ENCODE results near the gene PCBP2.

Gene PCBP2

DNA sequence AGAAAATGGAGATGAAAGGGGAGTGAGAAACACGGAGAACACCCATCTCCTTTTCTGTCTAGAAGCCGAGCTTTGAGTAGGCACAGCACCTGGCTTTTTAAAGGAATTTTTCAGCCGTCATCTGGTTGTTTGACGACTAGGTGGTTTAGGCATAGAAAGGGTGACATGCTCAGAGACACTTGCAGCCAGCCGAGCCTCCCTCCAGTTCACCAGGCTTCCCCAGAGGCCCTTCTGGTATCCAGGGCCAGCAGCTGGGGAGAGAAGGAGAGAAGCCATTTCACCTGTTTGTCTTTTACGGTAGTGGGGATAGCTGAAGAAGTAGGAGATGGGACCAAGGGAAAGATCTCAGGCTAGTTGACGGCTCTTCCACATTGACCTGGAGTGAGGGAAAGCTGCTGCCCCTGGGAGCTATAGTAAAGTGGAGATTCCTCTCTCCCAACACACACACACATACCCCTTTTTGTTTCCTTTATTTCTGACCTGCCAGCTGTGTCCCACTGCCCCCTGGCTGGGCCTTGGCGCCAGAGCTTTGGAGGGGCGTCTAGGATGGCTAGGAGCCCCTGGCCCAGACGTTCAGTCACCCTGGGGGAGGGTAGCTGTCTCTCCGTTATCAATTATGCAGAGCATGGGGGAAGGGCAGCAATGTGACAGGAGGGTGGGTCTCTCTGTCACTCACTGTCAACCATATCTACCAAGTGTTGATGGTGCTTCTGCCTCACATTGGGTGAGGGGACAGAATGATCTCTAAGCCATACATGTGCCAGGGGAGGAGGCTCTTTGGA lies 41.9 kb downstream of the PCBP2 start:
- DNase-seq (ENCODE audit: low read depth), result no peak

DNA sequence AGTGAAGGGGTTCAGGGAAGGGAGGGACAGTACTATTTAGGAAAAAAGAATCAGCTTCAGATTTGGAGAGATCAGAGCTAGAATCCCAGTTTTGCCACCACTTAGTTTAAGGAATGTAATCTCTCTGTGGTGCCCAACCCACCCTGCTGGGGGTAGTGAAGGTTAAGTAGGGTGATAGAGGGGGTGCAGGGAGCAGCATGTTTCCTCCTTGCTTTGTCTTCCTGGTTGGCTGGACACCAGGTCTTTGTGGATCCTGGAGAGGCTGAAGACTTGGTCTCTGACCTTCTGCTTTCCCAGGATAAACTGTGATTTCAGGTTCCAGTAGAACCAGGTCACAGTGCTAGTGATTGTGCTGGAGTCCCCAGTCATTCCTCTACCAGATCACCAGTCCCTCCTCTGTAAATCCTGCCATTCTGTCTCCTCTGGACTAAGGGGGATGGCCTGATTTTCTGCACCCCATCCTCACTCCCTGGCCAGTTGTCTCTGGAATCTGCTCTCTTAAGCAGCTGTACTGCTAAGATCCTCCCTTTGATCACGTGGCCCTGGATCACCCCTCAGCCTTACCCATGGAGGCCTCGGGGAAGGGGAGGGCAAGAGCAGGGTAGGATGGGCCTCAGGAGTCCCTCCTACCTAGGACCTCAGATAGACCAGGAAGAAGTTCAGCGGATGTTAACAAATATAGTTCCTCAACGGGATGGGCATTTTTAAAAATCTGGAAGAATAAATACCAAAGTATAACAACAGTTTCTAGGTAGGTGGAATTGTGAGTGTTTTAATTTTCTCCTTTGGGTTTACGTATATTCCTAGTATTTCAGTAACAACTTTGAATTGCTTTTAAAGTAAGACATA lies 44.2 kb downstream of the PCBP2 start:
- no peak for DNase-seq (ENCODE audit: low read depth)

DNA sequence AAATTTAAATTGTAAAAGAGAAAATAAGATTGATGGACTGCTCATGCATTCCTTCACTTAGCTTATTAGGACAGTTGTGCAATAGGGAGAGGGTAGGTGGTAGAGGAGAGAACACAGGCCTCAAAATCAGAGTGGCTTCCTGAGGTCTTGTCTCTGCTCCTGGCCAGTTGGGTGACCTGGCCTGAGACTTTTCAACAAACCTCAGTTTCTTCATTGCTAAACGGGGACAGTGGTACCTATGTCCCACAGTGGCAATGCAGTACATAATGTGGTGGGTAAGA lies 44.8 kb downstream of the PCBP2 start:
- DNase-seq (ENCODE audit: low read depth), result no peak

DNA sequence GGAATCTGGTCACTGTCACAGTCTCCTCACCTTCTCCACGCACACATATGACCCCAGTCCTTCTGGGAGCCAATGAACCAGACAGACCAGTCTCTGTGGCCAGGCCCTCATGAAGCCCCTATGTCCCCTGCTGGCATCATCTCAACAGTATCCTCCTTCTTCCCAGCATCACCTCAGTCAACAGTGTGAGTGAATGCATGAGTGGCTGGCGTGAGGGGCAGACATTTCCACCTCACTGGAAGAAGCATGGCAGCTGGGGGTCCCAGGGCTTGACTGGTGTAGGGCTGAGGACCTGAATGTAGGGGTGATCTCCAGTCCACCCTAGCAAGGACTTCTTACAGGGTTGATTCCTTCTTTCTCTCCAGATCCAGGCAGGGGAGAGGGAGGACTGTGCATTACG lies 45.6 kb downstream of the PCBP2 start:
- no peak for DNase-seq (ENCODE audit: low read depth)

DNA sequence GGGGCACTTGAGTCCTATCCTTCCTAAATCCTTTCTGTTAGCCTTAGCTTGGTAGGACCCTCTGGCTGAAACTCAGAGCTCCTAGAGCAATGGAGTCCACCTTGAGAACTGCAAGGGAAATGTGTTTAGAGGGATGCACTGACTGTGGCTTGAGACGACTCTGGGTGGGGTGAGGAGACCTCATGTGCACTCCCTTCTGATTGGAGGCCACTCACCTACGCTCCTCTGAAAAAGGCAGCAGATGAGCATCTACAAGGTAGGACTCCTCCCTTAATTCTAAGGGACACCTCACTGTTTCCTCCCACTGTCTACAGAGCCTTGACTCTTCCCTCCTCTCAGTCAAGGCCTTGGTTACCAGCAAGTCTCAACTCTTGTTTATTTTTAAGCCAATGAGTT lies 46.3 kb downstream of the PCBP2 start:
- DNase-seq (ENCODE audit: low read depth), result no peak

DNA sequence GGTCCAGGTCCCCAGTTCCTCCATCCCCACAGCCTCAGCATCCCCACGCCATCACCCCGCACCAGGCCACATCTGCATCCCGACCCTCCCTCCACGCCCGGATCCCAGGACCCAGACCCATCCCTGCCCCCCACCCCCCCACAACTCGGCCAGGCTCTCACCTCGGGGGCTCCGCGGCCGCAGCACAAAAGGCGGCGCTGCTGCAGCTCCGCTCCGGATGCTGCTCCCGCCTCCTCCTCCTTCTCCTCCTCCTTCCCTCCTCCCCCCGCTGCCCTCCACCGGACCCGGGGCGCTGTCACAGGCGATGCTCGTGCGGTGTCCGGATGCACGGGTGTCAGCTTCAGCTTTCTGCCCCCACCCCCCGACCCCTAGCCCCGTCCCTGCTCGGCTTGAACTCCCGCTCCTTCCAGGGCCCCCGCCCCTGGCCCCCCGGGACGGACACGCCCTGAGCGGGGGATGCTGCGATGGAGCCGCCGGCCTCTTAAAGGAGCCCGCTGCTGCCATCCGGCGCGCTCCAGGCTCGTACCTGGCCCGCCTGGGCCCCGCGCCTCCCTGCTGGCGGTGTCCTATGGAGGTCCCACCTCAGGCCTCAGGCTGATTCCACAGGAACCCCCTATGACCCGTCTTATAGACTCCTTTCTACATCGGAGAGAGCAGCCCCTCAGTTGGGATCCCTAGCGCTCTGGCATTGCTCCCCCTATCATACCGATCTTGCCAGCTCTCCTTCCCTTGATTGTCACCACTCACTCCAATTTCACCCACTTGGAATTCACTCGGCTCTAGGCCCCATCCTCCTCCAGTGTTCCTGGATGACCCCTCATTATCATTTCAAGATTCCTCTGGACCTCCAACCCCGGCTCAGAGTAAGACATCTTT lies 47.6 kb downstream of the PCBP2 start, which contains the start of gene MAP3K12:
MAP3K12 (minus strand) TSS at position 193 of the 876 bp plus-strand sequence. CDS start 12,067 bp downstream, outside the sequence.
- DNase-seq (ENCODE audit: low read depth), result no peak

DNA sequence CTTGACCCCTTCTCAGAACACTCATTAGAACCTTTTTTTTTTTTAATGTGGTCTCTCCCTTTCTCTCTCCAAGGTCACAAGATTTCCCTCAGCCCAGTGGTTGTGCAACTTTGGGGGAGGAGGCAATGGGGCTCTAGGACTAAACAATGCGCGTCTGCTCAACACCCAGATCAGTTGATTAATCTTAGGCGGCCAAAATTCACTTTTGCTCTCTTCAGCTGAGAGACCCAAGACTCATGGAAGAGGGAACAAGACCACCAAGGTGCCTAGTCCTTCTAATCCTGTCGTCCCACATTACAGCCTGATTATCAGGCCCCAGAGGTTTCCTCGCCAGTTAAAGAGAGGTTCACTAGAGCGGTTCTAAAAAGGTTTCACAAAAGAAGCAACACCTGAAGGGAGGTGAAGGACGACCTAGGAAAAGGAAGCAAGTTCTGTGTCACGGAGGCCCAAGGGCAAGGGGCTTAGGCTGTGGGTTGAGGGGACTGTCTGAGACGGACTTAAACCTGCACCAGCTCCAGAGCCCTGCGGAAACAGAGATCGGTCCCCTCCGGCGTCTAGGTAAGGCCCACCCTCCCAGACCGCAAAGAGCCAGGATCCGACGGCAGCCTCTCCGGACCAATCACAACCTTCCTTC lies 48.4 kb downstream of the PCBP2 start:
- DNase-seq (ENCODE audit: low read depth), result no peak

DNA sequence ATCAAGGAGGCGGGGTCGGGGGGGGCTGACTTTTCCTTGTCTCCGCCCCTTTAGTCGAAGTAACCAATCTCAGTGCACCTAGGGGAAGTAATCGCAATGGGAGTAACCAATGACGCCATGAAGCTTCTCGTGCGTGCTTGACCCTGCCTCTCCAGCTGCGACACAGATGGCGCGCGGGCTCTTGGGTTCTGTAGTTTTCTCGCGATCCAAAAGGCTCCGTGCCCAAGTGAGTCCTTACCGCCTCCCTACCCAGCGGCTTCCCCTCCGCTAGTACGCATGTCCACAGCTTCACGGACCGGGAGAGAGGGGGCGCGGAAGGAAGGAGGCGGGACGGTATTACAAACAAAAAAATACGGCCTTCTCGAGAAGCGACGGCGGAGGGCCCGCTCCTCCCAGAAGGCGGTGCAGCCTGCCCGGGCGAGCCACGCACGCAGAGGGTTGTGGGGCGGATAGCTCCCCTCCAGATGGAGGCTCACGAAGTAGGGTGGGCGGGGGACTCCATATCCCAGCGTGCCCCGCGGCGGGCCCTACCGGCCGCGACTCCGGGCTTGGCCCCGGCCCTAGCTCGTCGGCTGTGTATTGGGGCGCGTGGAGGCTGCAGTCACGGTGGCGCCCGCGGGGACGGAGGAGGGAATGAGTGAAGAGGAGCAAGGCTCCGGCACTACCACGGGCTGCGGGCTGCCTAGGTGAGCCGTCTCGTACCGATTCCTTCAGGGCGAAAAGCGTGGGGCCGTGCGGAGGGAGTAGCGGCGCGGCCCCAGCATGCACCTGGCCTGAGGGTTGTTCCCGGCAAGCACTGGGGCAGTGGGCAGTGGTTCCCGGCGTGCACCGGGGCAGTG lies 49.1 kb downstream of the PCBP2 start, which contains the start of gene TARBP2:
TARBP2 (plus strand) TSS at position 508 of the 839 bp plus-strand sequence; CDS start at position 634, 126 bp downstream.
- DNase-seq (ENCODE audit: low read depth), result peak; percentile 99

DNA sequence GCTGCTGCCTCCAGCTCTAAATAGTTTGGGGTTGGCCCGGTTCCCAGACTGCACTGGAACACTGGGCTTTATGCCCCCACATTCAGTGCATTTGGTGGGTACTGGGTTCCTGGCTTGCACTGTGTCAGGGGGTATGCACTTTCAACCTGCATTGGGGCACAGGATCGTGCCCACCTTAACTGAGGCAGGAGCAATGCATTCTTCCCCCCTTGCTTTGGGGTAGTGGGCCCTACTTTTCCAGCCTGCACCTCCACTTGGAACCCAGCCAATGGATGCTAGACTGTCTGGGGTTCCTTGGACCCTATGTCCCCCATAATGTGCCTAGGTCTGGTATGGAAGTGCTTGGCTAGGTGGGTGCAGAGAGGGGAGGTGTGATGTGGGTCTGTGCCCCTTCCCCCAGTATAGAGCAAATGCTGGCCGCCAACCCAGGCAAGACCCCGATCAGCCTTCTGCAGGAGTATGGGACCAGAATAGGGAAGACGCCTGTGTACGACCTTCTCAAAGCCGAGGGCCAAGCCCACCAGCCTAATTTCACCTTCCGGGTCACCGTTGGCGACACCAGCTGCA lies 49.8 kb downstream of the PCBP2 start:
- DNase-seq (ENCODE audit: low read depth), result no peak

DNA sequence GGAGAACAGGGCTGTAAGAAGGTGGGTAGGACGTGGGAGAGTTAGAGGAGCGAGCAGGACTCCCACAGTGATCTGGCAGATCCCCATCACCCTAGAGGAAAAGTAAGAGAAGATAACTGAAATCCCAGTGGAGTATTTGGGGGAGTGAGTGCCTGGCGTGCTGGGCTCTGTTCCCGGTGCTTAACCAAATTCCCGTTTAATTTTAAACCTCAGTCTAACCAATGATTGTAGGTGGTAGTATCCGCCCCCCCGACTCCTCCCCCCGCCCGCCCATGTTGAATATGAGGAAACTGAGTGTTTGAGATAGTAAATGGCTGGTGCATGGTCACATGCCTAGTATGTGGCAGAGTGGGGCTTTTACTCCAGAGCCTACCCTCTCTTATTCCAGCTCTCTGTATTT lies 50.4 kb downstream of the PCBP2 start:
- DNase-seq (ENCODE audit: low read depth), result no peak

DNA sequence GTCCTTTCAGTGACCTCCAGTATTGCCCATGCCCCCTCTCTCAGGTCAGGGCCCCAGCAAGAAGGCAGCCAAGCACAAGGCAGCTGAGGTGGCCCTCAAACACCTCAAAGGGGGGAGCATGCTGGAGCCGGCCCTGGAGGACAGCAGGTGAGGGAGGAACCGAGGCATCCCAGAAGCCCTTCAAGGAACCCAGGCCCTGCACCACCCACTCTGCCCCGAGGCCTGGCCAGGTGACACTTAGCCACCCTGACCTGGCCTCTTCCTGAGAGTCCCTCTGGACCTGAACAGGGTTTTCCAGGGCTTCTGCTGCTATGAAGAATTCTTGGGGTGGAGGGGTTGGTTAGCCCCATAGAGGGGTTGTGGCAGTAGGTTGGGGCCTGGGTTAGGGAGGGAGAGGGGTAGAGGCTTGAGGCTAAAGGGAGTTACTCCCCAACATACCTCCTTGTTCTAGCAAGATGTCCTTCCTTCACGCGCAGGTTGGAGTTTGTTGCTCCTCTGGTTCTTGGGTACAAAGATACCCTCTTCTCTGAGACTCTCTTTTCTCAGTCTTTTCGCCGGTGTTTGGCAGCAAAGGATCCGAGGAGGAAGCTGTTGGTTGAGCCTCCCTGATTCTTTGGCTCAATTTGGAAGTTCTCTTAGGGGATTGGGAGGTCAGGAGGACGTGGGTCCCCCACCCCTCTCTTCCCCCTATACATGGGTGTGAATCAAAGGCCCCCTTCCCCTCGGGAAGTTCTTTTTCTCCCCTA lies 51.3 kb downstream of the PCBP2 start:
- DNase-seq (ENCODE audit: low read depth), result no peak

DNA sequence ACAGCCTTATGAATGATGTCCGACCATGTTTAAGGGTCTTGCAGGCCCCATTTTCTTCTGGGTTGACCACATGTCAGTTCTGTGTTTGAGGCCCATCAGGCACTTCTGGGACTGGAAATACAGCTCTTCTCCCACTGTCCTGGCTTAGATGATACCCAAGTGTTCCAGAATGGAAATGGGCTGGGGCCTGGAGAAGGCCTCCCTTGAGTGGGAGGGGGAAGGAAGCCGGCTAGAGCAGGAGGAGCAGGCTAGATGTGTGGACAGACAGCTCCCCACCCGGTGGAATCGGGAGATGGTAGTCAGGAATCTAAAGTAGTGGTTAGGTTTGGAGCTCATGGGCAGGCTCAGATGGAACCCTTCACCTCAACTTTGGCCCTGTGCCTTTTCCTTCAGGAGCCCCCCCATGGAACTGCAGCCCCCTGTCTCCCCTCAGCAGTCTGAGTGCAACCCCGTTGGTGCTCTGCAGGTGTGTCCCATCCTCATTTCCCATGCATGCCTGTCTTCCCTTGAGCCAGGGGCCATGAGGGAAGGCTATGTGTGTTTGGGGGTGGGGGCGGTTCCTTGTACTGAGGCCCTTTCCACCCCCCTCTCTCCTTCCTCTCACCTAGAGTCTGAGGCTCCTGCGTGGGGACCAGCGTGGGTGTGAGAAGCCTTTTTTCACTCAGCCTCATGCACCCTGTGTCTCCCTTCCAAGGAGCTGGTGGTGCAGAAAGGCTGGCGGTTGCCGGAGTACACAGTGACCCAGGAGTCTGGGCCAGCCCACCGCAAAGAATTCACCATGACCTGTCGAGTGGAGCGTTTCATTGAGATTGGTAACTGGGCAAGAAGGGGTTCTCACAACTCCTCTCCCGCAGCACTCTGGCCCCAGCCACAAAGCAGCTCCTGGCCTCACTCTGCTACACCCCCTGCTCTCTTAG lies 52.4 kb downstream of the PCBP2 start:
- no peak for DNase-seq (ENCODE audit: low read depth)

DNA sequence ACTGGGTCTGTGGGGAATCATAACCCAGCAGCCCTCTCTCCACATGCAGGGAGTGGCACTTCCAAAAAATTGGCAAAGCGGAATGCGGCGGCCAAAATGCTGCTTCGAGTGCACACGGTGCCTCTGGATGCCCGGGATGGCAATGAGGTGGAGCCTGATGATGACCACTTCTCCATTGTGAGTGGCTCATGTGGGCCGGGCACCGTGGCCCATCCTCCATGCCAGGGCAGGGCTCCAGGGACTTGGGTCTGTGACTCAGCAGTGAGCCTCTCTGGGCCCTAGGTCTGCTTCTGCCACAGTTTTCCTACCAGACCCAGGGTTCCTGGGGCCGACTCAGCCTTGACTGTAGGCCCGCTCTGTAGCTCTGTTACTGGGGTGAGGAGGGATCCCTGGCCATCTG lies 53.2 kb downstream of the PCBP2 start:
- no peak for DNase-seq (ENCODE audit: low read depth)

DNA sequence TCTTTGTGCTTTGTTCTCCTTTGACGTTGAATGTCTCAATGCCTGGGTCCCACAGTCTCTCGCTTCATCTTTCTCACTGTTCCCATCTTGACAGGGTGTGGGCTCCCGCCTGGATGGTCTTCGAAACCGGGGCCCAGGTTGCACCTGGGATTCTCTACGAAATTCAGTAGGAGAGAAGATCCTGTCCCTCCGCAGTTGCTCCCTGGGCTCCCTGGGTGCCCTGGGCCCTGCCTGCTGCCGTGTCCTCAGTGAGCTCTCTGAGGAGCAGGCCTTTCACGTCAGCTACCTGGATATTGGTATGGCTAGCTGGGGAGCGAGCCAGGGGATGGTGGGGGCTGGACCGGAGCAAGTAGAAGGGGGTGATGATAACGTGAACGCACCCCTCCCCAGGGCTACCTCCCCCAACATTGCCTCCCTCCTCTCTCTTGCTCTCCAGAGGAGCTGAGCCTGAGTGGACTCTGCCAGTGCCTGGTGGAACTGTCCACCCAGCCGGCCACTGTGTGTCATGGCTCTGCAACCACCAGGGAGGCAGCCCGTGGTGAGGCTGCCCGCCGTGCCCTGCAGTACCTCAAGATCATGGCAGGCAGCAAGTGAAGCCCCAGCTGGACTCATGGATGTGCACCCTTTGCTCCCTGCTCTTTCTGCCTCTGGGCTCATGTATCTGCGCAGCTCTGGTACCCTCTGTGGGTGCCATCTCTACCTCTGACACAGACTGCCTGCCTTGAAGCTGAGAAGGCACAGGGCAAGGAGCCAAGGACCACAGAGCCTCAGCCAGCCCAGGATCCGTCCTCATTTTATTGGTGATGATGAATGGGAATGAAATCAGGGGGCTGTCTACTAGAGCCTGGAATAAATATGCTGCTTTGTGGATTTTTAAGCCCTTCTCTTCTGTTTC lies 53.9 kb downstream of the PCBP2 start:
- DNase-seq (ENCODE audit: low read depth), result no peak

DNA sequence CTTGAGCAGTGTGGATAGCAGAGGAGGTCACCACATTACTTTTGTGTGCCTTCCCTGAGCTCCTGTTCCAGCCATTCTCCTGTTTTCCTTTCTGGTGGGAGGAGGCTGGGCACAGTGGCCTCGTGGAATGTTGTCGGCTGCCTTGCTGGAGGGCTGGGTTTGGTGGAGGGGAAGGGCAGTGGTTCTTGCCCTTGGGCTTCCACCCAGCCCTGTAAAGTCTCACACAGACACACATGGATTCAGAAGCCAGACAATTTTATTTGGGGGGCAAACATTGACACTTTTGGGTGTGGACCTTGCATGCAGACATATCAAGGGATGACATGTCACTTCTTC lies 54.5 kb downstream of the PCBP2 start:
- DNase-seq (ENCODE audit: low read depth), result no peak

DNA sequence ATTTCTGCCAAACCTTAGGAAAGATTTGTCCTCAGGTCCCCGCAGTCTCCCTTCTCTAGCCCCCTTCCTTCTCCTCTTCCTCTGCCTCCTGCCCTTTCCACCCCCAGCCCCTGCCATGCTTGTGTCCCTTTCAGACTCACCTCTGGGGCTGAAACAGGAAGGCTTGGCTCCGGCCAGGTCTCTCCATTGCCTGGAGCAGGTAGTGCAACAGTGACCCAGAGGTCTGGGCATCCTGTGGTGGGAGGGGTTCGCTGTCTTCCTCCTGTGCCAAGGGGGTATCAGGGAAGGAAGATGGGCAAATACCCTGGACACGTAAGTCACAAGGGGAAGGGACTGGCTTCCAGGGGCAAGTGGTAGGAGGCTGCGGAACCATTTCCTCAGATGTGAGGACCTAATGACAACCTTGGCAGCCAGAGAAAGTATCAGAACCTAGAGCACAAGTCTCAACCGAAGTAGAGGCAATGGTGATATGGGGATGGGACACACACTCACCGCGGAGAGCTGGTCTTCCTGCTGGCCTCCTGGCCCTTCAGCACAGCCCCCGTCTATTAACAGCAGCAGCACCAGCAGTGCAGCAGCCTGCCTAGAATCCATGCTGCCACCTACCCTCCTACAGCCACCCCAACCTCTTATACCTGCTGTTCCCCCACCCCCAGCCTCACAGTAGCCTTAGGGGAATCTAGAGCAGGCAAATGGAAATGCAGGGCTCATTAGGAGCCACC lies 55.1 kb downstream of the PCBP2 start, which contains the start of gene NPFF:
NPFF (minus strand) TSS at position 604 of the 722 bp plus-strand sequence; CDS start at position 594, 10 bp downstream.
- DNase-seq (ENCODE audit: low read depth), result no peak

DNA sequence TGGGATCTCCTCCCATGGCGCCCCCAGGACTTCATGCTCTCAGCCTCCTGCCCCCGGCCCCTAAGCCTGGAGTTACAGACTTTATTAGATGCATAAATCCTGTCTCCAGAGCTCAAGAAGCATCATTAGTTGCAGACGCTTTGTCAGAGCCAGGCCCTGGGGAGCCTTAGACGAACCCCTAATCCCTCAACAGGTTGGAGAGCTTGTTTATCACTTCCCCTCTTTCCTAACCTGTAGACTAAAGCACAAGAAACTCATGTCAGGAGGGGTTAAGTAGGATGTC lies 55.6 kb downstream of the PCBP2 start:
- no peak for DNase-seq (ENCODE audit: low read depth)
